GM18519 (cell line): Measurements from ENCODE around the gene ZNF467.

ENCODE experiments used
- ATAC-seq: cut with Tn5 transposase; IDR thresholded peaks from one replicate; pipeline ENCODE4 v1.9.1; 2021; ENCODE audit warnings: mild to moderate bottlenecking, moderate library complexity; ENCODE audit not compliant: unreplicated experiment, low FRiP score

The ZNF467 gene

GRCh38 chr7:149787428-149788299 lies 14.3 kb upstream of the ZNF467 start:
- no peak for ATAC-seq

GRCh38 chr7:149785983-149786382 lies 12.6 kb upstream of the ZNF467 start:
- ATAC-seq: no peak

- no peak for ATAC-seq
Observed at GRCh38 chr7:149785402-149785801, 12.0 kb upstream of the ZNF467 start.

GRCh38 chr7:149784251-149784608 lies 10.8 kb upstream of the ZNF467 start:
- ATAC-seq: no peak

- no peak for ATAC-seq
Observed at GRCh38 chr7:149783386-149784250, 10.2 kb upstream of the ZNF467 start.

GRCh38 chr7:149782682-149783345 lies 9.4 kb upstream of the ZNF467 start:
- ATAC-seq: no peak

- ATAC-seq: no peak
Observed at GRCh38 chr7:149781921-149782320, 8.5 kb upstream of the ZNF467 start.

GRCh38 chr7:149780636-149781419 lies 7.4 kb upstream of the ZNF467 start:
- ATAC-seq: no peak

- ATAC-seq: no peak
Observed at GRCh38 chr7:149780056-149780455, 6.7 kb upstream of the ZNF467 start.

GRCh38 chr7:149779502-149779805 lies 6.1 kb upstream of the ZNF467 start:
- no peak for ATAC-seq

GRCh38 chr7:149778696-149779501 lies 5.5 kb upstream of the ZNF467 start:
- ATAC-seq: no peak

- no peak for ATAC-seq
Observed at GRCh38 chr7:149778327-149778637, 4.9 kb upstream of the ZNF467 start.

GRCh38 chr7:149777551-149778326 lies 4.4 kb upstream of the ZNF467 start:
- no peak for ATAC-seq

- no peak for ATAC-seq
Observed at GRCh38 chr7:149776848-149777407, 3.5 kb upstream of the ZNF467 start.

GRCh38 chr7:149776289-149776688 lies 2.9 kb upstream of the ZNF467 start:
- ATAC-seq: no peak

GRCh38 chr7:149775176-149775556 lies 1.8 kb upstream of the ZNF467 start:
- no peak for ATAC-seq

- no peak for ATAC-seq
Observed at GRCh38 chr7:149774237-149775175, 1.1 kb upstream of the ZNF467 start.

GRCh38 chr7:149772956-149773434 lies 393 bp downstream of the ZNF467 start:
- ATAC-seq: no peak
